ENCODE measurements around the gene PLXNA2. TPM values are rescaled to one million over a fixed set of nuclear protein-coding genes. Genes with fewer than 3 reads are reported as not detected.
A peak's percentile ranks its signal among the peaks of the same experiment; 100 is the strongest.

Gene PLXNA2
- total RNA-seq, 1 experiment from 2014 or later = 10.2 TPM

DNA sequence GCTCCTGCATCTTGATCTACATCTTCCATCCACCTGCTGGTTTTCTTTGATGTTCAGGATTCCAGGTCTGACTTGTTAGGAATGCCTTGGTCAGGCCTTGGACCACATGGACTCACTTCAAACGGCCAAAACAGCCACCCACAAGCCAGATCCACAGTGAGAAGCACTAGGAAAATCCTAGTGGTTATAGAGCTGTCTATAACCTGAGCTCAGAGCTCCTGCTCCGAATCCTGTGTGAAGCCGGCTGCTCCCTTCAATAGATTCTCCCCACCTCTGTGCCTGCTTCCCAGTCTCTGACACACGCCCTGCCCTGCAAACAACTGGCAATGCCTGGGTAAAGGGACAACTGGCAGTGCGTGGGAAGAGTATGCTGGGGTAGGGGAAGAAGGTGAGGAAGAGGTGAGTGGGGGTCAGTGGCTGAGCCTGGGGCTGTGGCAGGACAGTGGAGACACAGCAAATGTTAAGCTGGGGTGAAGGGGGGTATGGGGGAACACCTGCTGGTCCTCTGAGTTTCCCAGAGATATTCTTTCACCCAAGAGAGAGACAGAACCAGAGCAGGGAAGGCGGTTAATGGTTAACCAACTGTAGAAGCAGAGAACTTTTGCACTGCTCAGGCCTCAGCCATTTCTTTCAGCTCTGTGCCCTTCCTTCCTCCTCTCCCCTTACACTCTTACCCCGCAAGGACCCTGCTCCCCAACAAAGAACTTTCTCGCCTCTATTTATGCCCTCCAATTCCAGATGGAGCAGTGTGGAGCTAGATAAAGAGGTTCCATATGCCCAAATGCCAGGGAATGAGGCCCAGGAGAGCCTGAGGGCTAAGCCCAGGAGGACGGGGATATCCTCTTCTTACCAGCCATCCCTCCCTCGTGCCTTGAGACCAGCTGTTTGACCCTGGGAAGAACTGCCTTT lies 4.5 kb downstream of the PLXNA2 start:
- H3K9me3 ChIP-seq (ENCODE audit: insufficient read depth, low read depth) = no peaks in the 10 kb centered on the region
- POLR2A ChIA-PET (ENCODE audit: unreplicated experiment) = interaction anchor here (0.6 kb wide), 2 partner anchors 73 to 78 kb away, joined by 4 to 12 read pairs; no protein-coding TSS in a partner anchor
- no peak for DNase-seq
- H3K9me2 ChIP-seq (ENCODE audit: insufficient read depth) = no peaks in the 10 kb centered on the region
- no peaks in the 10 kb centered on the region for H3K36me3 ChIP-seq (ENCODE audit: low read depth)
- peaks cover 52% of the 10 kb centered on the region for H3K4me1 ChIP-seq (replicated peaks; ENCODE audit: insufficient read depth)
- H3K27ac ChIP-seq = no peak overlapping the region
- peaks cover 85% of the 10 kb centered on the region for H3K79me2 ChIP-seq (ENCODE audit: low read depth)
- H4K20me1 ChIP-seq (ENCODE audit: insufficient read depth) = 0 out of 2 replicates have a peak, but pooled peaks cover 5% of the 10 kb centered on the region
- H3K4me2 ChIP-seq = peak overlapping the region; percentile 84; the same call in 1 of the 2 replicates
- H3K27me3 ChIP-seq (ENCODE audit: insufficient read depth, low read depth) = no peaks in the 10 kb centered on the region
- H3F3A ChIP-seq (ENCODE audit: insufficient read depth, low read depth) = peaks cover 9% of the 10 kb centered on the region; the same call in 1 of the 2 replicates
- intact Hi-C loops (cut with micrococcal nuclease; ENCODE audit: unreplicated experiment) = loop anchor here (1.0 to 10.0 kb wide), 4 partner anchors 32 to 1115 kb away; no protein-coding TSS in a partner anchor
- no TSS peak for BruUV-seq (replicated peaks)
- no peak overlapping the region for H2AFZ ChIP-seq
- TF ChIP-seq, protein P1, sequence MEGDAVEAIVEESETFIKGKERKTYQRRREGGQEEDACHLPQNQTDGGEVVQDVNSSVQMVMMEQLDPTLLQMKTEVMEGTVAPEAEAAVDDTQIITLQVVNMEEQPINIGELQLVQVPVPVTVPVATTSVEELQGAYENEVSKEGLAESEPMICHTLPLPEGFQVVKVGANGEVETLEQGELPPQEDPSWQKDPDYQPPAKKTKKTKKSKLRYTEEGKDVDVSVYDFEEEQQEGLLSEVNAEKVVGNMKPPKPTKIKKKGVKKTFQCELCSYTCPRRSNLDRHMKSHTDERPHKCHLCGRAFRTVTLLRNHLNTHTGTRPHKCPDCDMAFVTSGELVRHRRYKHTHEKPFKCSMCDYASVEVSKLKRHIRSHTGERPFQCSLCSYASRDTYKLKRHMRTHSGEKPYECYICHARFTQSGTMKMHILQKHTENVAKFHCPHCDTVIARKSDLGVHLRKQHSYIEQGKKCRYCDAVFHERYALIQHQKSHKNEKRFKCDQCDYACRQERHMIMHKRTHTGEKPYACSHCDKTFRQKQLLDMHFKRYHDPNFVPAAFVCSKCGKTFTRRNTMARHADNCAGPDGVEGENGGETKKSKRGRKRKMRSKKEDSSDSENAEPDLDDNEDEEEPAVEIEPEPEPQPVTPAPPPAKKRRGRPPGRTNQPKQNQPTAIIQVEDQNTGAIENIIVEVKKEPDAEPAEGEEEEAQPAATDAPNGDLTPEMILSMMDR (conservative IDR thresholded peaks at IDR 0.05) = no peak
- TF ChIP-seq EZH2 (IDR thresholded peaks at IDR 0.05; ENCODE audit: low read depth) = no peak
- CTCF ChIA-PET = interaction anchor here (0.9 kb wide), 1 partner anchor 108 kb away, joined by 4 read pairs; no protein-coding TSS in a partner anchor
- H3K4me3 ChIP-seq = no peak overlapping the region

DNA sequence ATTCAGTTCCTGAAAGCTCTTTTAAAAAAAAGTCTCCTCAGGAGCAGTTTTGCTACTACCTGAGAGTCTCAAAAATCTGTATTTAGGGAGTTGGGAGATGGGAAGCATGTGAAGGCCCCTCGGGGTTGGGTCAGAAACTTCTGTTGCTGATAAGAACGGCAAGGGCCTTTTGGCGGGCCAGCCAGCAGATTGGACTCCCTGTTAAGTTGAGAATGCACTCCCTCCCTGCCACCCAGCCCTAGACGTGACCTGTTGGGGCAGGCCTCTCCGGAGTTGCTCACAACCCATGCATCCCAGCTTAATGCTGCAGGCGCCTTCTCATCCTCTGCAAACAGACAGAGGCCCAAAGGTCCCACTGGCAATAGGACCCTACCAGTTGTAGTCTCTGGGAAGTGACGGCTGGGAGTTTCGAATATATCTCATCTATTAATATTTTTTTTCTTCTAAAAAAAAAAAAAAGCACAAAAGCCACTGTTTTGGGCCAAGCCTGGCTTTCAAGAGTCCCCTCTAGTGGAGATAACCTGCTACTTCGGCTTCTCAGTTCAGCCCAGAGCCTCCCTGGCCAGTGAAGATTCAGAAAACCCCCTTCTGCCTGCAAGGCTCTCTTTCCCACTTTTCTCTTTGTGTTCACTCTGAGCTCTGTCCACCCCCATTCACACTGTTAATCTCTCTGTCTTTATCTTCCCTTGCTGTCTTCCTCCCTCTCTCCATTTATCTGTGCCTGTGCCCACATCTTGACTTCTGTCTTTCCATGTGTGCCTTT lies 5.3 kb downstream of the PLXNA2 start:
- ChIA-PET CTCF (interaction anchor here (0.5 to 2.0 kb wide), 7 partner anchors 16 to 217 kb away, joined by 3 to 7 read pairs (median 3); no protein-coding TSS in a partner anchor), POLR2A (ENCODE audit: unreplicated experiment) (interaction anchor here (0.6 kb wide), 1 partner anchor 72 kb away, joined by 12 read pairs; no protein-coding TSS in a partner anchor)
- H3K27me3 ChIP-seq (ENCODE audit: insufficient read depth, low read depth) = no peaks in the 10 kb centered on the region
- 0 out of 2 replicates have a peak, but pooled peaks cover 5% of the 10 kb centered on the region for H4K20me1 ChIP-seq (ENCODE audit: insufficient read depth)
- no peaks in the 10 kb centered on the region for H3K9me2 ChIP-seq (ENCODE audit: insufficient read depth)
- no peak for TF ChIP-seq EZH2 (IDR thresholded peaks at IDR 0.05; ENCODE audit: low read depth)
- TF ChIP-seq, protein P1 (conservative IDR thresholded peaks at IDR 0.05) = peak; percentile 83
- peaks cover 5% of the 10 kb centered on the region; the same call in 1 of the 2 replicates for H3F3A ChIP-seq (ENCODE audit: insufficient read depth, low read depth)
- intact Hi-C loops (cut with micrococcal nuclease; ENCODE audit: unreplicated experiment) = loop anchor here (1.0 kb wide), 3 partner anchors 32 to 107 kb away; no protein-coding TSS in a partner anchor
- H3K4me3 ChIP-seq = no peak overlapping the region
- H2AFZ ChIP-seq = no peak overlapping the region
- H3K79me2 ChIP-seq (ENCODE audit: low read depth) = peaks cover 89% of the 10 kb centered on the region
- no peak for DNase-seq
- no peaks in the 10 kb centered on the region for H3K36me3 ChIP-seq (ENCODE audit: low read depth)
- no TSS peak for BruUV-seq (replicated peaks)
- no peaks in the 10 kb centered on the region for H3K9me3 ChIP-seq (ENCODE audit: insufficient read depth, low read depth)
- H3K4me1 ChIP-seq (replicated peaks; ENCODE audit: insufficient read depth) = peaks cover 49% of the 10 kb centered on the region
- H3K4me2 ChIP-seq = peak overlapping the region; percentile 84
- no peak overlapping the region for H3K27ac ChIP-seq

DNA sequence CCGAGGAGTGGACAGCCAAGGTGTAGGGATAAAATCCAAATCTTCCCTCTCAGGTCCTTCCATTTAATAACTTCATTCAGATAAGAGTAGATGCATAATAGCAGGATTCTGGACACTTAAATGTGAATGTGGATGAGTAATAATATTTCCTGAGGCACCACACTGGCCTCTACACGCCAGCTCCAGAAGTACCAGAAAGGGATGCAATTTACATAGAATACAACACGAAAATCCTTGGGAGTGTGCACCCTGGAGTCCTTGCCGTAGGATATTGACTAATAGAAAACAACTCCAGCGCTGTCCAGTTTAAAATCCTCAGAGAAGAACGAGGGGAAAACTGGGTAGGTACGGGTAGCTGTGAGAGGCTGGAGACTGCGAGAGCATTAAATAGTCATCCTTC lies 6.9 kb downstream of the PLXNA2 start:
- no peak for TF ChIP-seq EZH2 (IDR thresholded peaks at IDR 0.05; ENCODE audit: low read depth)
- TF ChIP-seq, protein P1 (conservative IDR thresholded peaks at IDR 0.05) = no peak
- no peaks in the 10 kb centered on the region for H3K9me3 ChIP-seq (ENCODE audit: insufficient read depth, low read depth)
- no peak for DNase-seq
- no TSS peak for BruUV-seq (replicated peaks)
- 0 out of 2 replicates have a peak, but pooled peaks cover 1% of the 10 kb centered on the region for H4K20me1 ChIP-seq (ENCODE audit: insufficient read depth)
- no peak overlapping the region for H3K27ac ChIP-seq
- ChIA-PET POLR2A (ENCODE audit: unreplicated experiment) (no interaction called here), CTCF (interaction anchor here (0.6 to 2.0 kb wide), 2 partner anchors 105 to 119 kb away, joined by 7 to 15 read pairs; no protein-coding TSS in a partner anchor)
- H3K4me2 ChIP-seq = peak overlapping the region; percentile 33; the same call in 1 of the 2 replicates
- H3K9me2 ChIP-seq (ENCODE audit: insufficient read depth) = no peaks in the 10 kb centered on the region
- H3K4me1 ChIP-seq (replicated peaks; ENCODE audit: insufficient read depth) = peaks cover 59% of the 10 kb centered on the region
- H3K4me3 ChIP-seq = no peak overlapping the region
- intact Hi-C loops (cut with micrococcal nuclease; ENCODE audit: unreplicated experiment) = no loop called here
- no peaks in the 10 kb centered on the region for H3K27me3 ChIP-seq (ENCODE audit: insufficient read depth, low read depth)
- H3F3A ChIP-seq (ENCODE audit: insufficient read depth, low read depth) = peaks cover 17% of the 10 kb centered on the region; the same call in 1 of the 2 replicates
- no peaks in the 10 kb centered on the region for H3K36me3 ChIP-seq (ENCODE audit: low read depth)
- no peak overlapping the region for H2AFZ ChIP-seq
- peaks cover 78% of the 10 kb centered on the region for H3K79me2 ChIP-seq (ENCODE audit: low read depth)

Measured in PC-9 (cell line).